Stimulated activated CD8-positive, alpha-beta memory T cell treated with anti-CD3 and anti-CD28 coated beads, Interleukin-12 subunit alpha, Interleukin-12 subunit beta, amount 100 ng/mL, for 24 hours (primary cell): ENCODE measurements around the gene SRP72.
"Not testable (repeated sequence)": the region's sequence is repeated elsewhere in the genome, so short reads cannot be mapped to it uniquely, and the experiment has no call there.

Experiments used
- DNase-seq: peaks from one replicate; pipeline ENCODE4 v3.0.0-alpha.2; 2020; ENCODE audit errors: extremely low read depth

The SRP72 gene

GRCh38 chr4:56465599-56466295 is 1.7 kb upstream of the SRP72 start:
- no peak for DNase-seq

- DNase-seq = not testable (repeated sequence)
These were observed 1.1 kb upstream of the SRP72 start for GRCh38 chr4:56466296-56466761.

- DNase-seq = no peak
These were observed 520 bp upstream of the SRP72 start for GRCh38 chr4:56466910-56467283.

GRCh38 chr4:56468097-56468422 is 643 bp downstream of the SRP72 start:
- no peak for DNase-seq

- no peak for DNase-seq
These were observed 2.2 kb downstream of the SRP72 start for GRCh38 chr4:56469489-56470210.

GRCh38 chr4:56475917-56476316 is 8.5 kb downstream of the SRP72 start:
- DNase-seq = no peak

GRCh38 chr4:56477192-56477702 is 9.8 kb downstream of the SRP72 start:
- DNase-seq = no peak

- DNase-seq = no peak
These were observed 13.3 kb downstream of the SRP72 start for GRCh38 chr4:56480691-56481090.

GRCh38 chr4:56496241-56496640 is 28.8 kb downstream of the SRP72 start:
- DNase-seq = no peak

- peak; percentile 10 for DNase-seq
These were observed 38.1 kb downstream of the SRP72 start, which contains the start of gene ARL9 for GRCh38 chr4:56505269-56506130. TSS of gene ARL9 (plus strand) at chr4:56505791. CDS start at chr4:56505863, 72 bp downstream.

GRCh38 chr4:56511098-56511497 is 43.7 kb downstream of the SRP72 start:
- no peak for DNase-seq

GRCh38 chr4:56512166-56512565 is 44.7 kb downstream of the SRP72 start:
- no peak for DNase-seq

GRCh38 chr4:56513517-56513916 is 46.1 kb downstream of the SRP72 start:
- DNase-seq = no peak

GRCh38 chr4:56530269-56531148 is 63.1 kb downstream of the SRP72 start:
- peak; percentile 58 for DNase-seq

GRCh38 chr4:56531149-56531770 is 63.8 kb downstream of the SRP72 start:
- DNase-seq = no peak

- no peak for DNase-seq
These were observed 64.4 kb downstream of the SRP72 start for GRCh38 chr4:56531823-56532222.

- no peak for DNase-seq
These were observed 64.8 kb downstream of the SRP72 start for GRCh38 chr4:56532239-56532638.

GRCh38 chr4:56535915-56536314 is 68.5 kb downstream of the SRP72 start:
- DNase-seq = no peak

- no peak for DNase-seq
These were observed 69.7 kb downstream of the SRP72 start for GRCh38 chr4:56537147-56537546.

- no peak for DNase-seq
These were observed 73.4 kb downstream of the SRP72 start for GRCh38 chr4:56540826-56541225.
